ENCODE results near the gene FAR1.
"Not testable (repeated sequence)": the region's sequence is repeated elsewhere in the genome, so short reads cannot be mapped to it uniquely, and the experiment has no call there.

The FAR1 gene

DNA sequence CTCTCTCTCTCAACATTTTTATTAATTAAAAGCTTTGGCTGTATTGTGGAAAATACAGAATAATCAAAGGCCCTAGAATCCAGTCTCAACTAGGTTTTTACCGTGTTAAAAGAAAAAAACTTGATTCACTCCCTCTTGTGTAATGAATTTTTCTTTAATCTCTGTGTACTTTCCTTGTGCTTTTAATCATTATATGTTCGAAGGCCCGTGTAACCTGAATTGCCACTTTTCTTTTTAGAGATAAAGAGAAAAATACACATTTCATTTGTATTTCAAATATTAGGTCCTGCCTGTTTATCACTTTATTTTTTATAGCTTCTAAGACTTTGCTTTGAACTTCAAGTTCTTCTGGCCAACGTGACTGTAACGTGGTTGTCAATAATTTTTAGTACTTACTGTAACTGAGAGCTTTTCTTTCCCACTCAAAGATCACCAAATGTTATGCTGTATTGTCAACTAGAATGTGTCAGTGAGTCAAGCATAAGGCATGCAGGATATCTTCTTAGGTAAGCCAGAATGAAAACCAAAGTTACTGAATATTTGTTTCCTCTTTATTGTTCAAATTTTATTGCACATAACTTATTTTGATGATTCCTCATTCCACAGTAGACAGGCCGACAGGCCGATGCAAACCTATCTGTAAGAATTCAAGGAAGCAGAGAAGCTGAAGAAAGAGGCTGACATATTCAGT lies 23.3 kb upstream of the FAR1 start:
- no peaks in the 10 kb centered on the region for H3K79me2 ChIP-seq
- no peak overlapping the region for H3K4me2 ChIP-seq (ENCODE audit: low read length)
- H3K4me1 ChIP-seq, result no peaks in the 10 kb centered on the region
- no peaks in the 10 kb centered on the region for H3K9me3 ChIP-seq (ENCODE audit: control insufficient read depth, low read length)
- TF ChIP-seq, protein P1, sequence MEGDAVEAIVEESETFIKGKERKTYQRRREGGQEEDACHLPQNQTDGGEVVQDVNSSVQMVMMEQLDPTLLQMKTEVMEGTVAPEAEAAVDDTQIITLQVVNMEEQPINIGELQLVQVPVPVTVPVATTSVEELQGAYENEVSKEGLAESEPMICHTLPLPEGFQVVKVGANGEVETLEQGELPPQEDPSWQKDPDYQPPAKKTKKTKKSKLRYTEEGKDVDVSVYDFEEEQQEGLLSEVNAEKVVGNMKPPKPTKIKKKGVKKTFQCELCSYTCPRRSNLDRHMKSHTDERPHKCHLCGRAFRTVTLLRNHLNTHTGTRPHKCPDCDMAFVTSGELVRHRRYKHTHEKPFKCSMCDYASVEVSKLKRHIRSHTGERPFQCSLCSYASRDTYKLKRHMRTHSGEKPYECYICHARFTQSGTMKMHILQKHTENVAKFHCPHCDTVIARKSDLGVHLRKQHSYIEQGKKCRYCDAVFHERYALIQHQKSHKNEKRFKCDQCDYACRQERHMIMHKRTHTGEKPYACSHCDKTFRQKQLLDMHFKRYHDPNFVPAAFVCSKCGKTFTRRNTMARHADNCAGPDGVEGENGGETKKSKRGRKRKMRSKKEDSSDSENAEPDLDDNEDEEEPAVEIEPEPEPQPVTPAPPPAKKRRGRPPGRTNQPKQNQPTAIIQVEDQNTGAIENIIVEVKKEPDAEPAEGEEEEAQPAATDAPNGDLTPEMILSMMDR (IDR thresholded peaks at IDR 0.05), result no peak
- H3K4me3 ChIP-seq (ENCODE audit: low read depth, low read length), result no peak overlapping the region
- H3K27ac ChIP-seq, result no peak overlapping the region
- H2AFZ ChIP-seq, result no peak overlapping the region
- no peaks in the 10 kb centered on the region for H3K27me3 ChIP-seq (ENCODE audit: control insufficient read depth, insufficient read depth, low read length)
- no peak overlapping the region for H3K9ac ChIP-seq
- no peaks in the 10 kb centered on the region for H3K36me3 ChIP-seq (ENCODE audit: control insufficient read depth, insufficient read depth, low read length)

DNA sequence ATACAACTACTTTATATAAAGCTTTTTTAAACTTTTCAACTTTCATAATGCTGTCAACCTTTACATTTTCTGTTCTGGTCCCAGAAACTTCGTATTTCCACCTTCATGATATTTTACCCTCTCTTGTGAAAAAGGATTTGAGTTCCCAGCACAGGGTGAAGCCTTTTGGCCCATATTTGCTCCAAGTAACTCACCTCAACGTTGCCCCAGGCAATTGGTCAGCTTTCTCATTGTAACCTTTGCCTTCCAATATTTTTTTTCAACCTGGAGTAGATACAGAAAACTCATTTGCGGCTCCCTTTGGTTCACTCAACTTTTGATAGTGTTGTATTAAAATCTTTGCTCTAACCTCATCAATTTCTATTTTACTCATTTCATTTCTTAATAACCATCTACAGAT lies 21.1 kb upstream of the FAR1 start:
- H3K27ac ChIP-seq, result no peak overlapping the region
- no peak overlapping the region for H3K4me2 ChIP-seq (ENCODE audit: low read length)
- no peaks in the 10 kb centered on the region for H3K4me1 ChIP-seq

DNA sequence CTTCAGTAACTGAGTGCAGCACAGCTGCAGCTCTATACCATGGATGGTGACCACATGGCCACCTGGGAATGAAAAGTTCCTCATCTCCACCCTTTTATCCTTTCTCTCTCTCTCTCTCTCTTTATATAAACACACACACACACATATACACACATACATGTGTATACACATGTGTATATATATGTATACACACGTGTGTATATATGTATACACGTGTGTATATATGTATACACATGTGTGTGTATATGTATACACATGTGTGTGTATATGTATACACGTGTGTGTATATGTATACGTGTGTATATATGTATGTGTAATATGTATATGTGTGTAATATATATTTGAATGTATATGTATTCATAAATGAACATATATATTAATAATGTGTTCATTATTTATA lies 18.8 kb upstream of the FAR1 start:
- Histone ChIP-seq H3K27me3 (ENCODE audit: control insufficient read depth, insufficient read depth, low read length) (no peaks in the 10 kb centered on the region), H3K79me2 (no peaks in the 10 kb centered on the region), H2AFZ (no peak overlapping the region), H3K4me3 (ENCODE audit: low read depth, low read length) (no peak overlapping the region), H3K27ac (no peak overlapping the region), H3K4me2 (ENCODE audit: low read length) (no peak overlapping the region), H3K36me3 (ENCODE audit: control insufficient read depth, insufficient read depth, low read length) (no peaks in the 10 kb centered on the region), H3K9me3 (ENCODE audit: control insufficient read depth, low read length) (no peaks in the 10 kb centered on the region), H3K9ac (no peak overlapping the region), H3K4me1 (no peaks in the 10 kb centered on the region)
- TF ChIP-seq, protein P1 (IDR thresholded peaks at IDR 0.05), result no peak

More for the DNA sequence above, 21.1 kb upstream of the FAR1 start:
- Histone ChIP-seq H3K9ac (no peak overlapping the region), H3K36me3 (ENCODE audit: control insufficient read depth, insufficient read depth, low read length) (no peaks in the 10 kb centered on the region), H3K9me3 (ENCODE audit: control insufficient read depth, low read length) (no peaks in the 10 kb centered on the region), H3K4me3 (ENCODE audit: low read depth, low read length) (no peak overlapping the region), H3K27me3 (ENCODE audit: control insufficient read depth, insufficient read depth, low read length) (no peaks in the 10 kb centered on the region), H3K79me2 (no peaks in the 10 kb centered on the region), H2AFZ (no peak overlapping the region)
- TF ChIP-seq, protein P1 (IDR thresholded peaks at IDR 0.05), result no peak

DNA sequence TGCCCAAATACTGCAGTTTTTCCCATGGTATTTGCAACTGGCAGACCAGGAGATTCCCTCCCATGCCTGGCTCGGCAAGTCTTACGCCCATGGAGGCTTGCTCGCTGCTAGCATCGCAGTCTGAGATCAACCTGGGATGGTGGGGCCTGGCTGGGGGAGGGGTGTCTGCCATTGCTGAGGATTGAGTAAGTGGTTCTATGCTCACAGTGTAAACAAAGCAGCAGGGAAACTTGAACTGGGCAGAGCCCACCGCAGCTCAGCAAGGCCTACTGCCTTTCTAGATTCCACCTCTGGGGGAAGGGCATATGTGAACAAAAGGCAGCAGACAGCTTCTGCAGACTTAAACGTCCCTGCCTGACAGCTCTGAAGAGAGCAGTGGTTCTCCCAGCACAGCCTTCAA lies 17.0 kb upstream of the FAR1 start:
- not testable (repeated sequence) for H3K4me2 ChIP-seq (ENCODE audit: low read length); H3K4me1 ChIP-seq; H3K79me2 ChIP-seq; H3K9me3 ChIP-seq (ENCODE audit: control insufficient read depth, low read length); H3K4me3 ChIP-seq (ENCODE audit: low read depth, low read length); H2AFZ ChIP-seq; H3K27ac ChIP-seq; H3K27me3 ChIP-seq (ENCODE audit: control insufficient read depth, insufficient read depth, low read length); H3K36me3 ChIP-seq (ENCODE audit: control insufficient read depth, insufficient read depth, low read length); H3K9ac ChIP-seq

DNA sequence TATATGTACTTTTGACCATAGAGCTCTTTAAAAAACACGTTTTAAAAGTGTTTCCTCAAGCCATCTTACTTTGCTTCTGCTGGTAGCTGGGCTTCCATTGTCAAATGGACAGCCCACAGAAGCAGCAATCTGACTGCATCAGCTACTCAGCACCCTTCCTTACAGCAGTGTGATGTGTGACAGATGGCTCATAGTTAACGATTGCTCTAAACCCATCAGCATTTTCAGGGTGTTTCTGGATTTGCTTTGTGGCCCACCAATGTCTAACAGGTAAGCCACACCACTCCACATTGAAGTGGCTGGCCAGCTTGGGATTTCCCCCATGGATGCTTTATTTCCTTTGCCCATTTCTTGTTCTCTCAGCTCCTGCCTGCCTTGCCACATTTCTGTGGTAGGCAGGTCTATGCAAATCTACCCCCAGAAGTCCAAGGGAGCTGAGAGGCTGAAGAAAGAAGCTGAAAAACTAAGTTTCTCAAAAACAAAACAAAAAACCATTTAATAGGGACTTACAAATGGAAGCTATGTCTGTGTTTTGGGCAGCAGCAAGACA lies 7.3 kb upstream of the FAR1 start:
- no peak overlapping the region for H3K4me3 ChIP-seq (ENCODE audit: low read depth, low read length)
- H3K4me2 ChIP-seq (ENCODE audit: low read length), result no peak overlapping the region
- H3K9me3 ChIP-seq (ENCODE audit: control insufficient read depth, low read length), result no peaks in the 10 kb centered on the region
- H3K27ac ChIP-seq, result no peak overlapping the region
- H3K4me1 ChIP-seq, result no peaks in the 10 kb centered on the region
- H2AFZ ChIP-seq, result no peak overlapping the region
- no peaks in the 10 kb centered on the region for H3K79me2 ChIP-seq
- no peaks in the 10 kb centered on the region for H3K27me3 ChIP-seq (ENCODE audit: control insufficient read depth, insufficient read depth, low read length)
- no peak overlapping the region for H3K9ac ChIP-seq
- TF ChIP-seq, protein P1 (IDR thresholded peaks at IDR 0.05), result no peak
- no peaks in the 10 kb centered on the region for H3K36me3 ChIP-seq (ENCODE audit: control insufficient read depth, insufficient read depth, low read length)

All from parathyroid adenoma (tissue), 2 donors.